ENCODE data around the gene PTPRN2. TPM values are rescaled to one million over a fixed set of nuclear protein-coding genes. Genes with fewer than 3 reads are reported as not detected.

Gene PTPRN2
- total and polyA plus RNA-seq, 2 of the 13 experiments (the other 11 are each of a cell fraction or from before 2014, with no cell fraction given), result 2.5 to 24.2 TPM

DNA sequence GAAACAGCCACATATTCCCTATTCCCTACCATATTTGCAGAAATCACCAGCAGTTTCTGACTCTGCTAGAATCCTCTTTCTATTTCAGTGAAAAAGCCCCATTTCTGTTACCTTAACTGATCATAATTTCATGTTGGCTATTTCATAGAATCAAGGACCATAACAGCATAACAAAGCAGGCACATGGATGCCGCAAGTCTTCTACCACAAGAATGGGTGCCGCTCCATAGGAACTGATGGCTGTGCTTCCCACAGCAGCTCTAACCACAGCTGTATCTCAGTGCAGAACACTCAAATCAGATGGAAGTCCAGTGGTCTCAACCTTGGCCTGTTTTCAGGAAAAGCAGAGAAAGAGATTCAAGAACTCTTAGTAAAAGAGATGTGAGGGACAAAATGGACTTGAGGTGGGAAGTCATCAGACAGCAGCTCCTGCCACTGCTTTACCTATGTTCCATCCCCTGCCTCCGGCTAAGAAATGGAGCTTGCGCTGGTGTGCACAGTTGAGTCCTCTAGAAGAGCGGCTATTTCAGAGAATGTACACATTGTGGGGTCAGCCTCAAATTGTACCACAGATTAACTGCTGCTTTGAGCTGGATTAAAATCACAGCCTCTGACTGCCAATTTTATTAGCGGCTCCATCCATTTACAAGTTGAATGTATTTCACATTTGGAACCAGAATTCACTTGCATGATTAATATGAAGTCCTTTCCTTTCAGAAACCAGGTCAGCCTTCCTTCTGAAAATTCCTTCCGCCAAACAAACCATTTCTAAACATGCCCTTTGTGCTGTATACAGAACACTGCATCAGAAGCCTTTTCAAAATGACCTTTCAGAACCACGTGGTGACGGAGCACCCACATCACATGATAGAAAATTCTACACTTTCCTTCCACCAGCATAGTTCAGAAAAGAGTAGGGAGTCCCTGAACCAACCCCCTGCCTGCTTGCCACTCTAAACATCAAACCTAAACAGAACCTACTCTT, 7.7 kb downstream of the PTPRN2 start (continued):
- TF ChIP-seq, protein P1, sequence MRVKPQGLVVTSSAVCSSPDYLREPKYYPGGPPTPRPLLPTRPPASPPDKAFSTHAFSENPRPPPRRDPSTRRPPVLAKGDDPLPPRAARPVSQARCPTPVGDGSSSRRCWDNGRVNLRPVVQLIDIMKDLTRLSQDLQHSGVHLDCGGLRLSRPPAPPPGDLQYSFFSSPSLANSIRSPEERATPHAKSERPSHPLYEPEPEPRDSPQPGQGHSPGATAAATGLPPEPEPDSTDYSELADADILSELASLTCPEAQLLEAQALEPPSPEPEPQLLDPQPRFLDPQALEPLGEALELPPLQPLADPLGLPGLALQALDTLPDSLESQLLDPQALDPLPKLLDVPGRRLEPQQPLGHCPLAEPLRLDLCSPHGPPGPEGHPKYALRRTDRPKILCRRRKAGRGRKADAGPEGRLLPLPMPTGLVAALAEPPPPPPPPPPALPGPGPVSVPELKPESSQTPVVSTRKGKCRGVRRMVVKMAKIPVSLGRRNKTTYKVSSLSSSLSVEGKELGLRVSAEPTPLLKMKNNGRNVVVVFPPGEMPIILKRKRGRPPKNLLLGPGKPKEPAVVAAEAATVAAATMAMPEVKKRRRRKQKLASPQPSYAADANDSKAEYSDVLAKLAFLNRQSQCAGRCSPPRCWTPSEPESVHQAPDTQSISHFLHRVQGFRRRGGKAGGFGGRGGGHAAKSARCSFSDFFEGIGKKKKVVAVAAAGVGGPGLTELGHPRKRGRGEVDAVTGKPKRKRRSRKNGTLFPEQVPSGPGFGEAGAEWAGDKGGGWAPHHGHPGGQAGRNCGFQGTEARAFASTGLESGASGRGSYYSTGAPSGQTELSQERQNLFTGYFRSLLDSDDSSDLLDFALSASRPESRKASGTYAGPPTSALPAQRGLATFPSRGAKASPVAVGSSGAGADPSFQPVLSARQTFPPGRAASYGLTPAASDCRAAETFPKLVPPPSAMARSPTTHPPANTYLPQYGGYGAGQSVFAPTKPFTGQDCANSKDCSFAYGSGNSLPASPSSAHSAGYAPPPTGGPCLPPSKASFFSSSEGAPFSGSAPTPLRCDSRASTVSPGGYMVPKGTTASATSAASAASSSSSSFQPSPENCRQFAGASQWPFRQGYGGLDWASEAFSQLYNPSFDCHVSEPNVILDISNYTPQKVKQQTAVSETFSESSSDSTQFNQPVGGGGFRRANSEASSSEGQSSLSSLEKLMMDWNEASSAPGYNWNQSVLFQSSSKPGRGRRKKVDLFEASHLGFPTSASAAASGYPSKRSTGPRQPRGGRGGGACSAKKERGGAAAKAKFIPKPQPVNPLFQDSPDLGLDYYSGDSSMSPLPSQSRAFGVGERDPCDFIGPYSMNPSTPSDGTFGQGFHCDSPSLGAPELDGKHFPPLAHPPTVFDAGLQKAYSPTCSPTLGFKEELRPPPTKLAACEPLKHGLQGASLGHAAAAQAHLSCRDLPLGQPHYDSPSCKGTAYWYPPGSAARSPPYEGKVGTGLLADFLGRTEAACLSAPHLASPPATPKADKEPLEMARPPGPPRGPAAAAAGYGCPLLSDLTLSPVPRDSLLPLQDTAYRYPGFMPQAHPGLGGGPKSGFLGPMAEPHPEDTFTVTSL (CRISPR knock-in tag; IDR thresholded peaks at IDR 0.05; ENCODE audit: borderline replicate concordance), result peak; percentile 73; the same call in 1 of the 2 replicates
- TF ChIP-seq RXRB (CRISPR knock-in tag; IDR thresholded peaks at IDR 0.05; ENCODE audit: borderline replicate concordance) (peak; percentile 81), ZNF567 (CRISPR knock-in tag; IDR thresholded peaks at IDR 0.05; ENCODE audit: borderline replicate concordance) (peak; percentile 80), TOPORS (CRISPR knock-in tag; IDR thresholded peaks at IDR 0.05) (no peak), ZNF17 (CRISPR knock-in tag; IDR thresholded peaks at IDR 0.05) (no peak), ZNF12 (CRISPR knock-in tag; IDR thresholded peaks at IDR 0.05) (no peak), PRPF4 (IDR thresholded peaks at IDR 0.05; ENCODE audit: low read depth, low read length, poor library complexity, severe bottlenecking) (no peak), XRCC5 (optimal IDR thresholded peaks at IDR 0.05; ENCODE audit: low read length) (no peak), GFI1 (CRISPR knock-in tag; IDR thresholded peaks at IDR 0.05; ENCODE audit: borderline replicate concordance) (peak; percentile 57), ZNF629 (CRISPR knock-in tag; conservative IDR thresholded peaks at IDR 0.05) (no peak), RAD51 (IDR thresholded peaks at IDR 0.05; ENCODE audit: borderline replicate concordance) (peak; percentile 73), ZSCAN31 (CRISPR knock-in tag; IDR thresholded peaks at IDR 0.05; ENCODE audit: low read depth) (no peak), NCOA5 (CRISPR knock-in tag; IDR thresholded peaks at IDR 0.05) (no peak)
- TF ChIP-seq, protein P2, sequence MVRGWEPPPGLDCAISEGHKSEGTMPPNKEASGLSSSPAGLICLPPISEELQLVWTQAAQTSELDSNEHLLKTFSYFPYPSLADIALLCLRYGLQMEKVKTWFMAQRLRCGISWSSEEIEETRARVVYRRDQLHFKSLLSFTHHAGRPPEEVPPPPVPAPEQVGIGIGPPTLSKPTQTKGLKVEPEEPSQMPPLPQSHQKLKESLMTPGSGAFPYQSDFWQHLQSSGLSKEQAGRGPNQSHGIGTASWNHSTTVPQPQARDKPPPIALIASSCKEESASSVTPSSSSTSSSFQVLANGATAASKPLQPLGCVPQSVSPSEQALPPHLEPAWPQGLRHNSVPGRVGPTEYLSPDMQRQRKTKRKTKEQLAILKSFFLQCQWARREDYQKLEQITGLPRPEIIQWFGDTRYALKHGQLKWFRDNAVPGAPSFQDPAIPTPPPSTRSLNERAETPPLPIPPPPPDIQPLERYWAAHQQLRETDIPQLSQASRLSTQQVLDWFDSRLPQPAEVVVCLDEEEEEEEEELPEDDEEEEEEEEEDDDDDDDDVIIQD (CRISPR knock-in tag; IDR thresholded peaks at IDR 0.05; ENCODE audit: low read depth), result peak; percentile 73; the same call in 1 of the 2 replicates
- TF ChIP-seq, protein P3, sequence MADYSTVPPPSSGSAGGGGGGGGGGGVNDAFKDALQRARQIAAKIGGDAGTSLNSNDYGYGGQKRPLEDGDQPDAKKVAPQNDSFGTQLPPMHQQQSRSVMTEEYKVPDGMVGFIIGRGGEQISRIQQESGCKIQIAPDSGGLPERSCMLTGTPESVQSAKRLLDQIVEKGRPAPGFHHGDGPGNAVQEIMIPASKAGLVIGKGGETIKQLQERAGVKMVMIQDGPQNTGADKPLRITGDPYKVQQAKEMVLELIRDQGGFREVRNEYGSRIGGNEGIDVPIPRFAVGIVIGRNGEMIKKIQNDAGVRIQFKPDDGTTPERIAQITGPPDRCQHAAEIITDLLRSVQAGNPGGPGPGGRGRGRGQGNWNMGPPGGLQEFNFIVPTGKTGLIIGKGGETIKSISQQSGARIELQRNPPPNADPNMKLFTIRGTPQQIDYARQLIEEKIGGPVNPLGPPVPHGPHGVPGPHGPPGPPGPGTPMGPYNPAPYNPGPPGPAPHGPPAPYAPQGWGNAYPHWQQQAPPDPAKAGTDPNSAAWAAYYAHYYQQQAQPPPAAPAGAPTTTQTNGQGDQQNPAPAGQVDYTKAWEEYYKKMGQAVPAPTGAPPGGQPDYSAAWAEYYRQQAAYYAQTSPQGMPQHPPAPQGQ (CRISPR knock-in tag; IDR thresholded peaks at IDR 0.05; ENCODE audit: borderline replicate concordance), result no peak
- TF ChIP-seq, protein P4, sequence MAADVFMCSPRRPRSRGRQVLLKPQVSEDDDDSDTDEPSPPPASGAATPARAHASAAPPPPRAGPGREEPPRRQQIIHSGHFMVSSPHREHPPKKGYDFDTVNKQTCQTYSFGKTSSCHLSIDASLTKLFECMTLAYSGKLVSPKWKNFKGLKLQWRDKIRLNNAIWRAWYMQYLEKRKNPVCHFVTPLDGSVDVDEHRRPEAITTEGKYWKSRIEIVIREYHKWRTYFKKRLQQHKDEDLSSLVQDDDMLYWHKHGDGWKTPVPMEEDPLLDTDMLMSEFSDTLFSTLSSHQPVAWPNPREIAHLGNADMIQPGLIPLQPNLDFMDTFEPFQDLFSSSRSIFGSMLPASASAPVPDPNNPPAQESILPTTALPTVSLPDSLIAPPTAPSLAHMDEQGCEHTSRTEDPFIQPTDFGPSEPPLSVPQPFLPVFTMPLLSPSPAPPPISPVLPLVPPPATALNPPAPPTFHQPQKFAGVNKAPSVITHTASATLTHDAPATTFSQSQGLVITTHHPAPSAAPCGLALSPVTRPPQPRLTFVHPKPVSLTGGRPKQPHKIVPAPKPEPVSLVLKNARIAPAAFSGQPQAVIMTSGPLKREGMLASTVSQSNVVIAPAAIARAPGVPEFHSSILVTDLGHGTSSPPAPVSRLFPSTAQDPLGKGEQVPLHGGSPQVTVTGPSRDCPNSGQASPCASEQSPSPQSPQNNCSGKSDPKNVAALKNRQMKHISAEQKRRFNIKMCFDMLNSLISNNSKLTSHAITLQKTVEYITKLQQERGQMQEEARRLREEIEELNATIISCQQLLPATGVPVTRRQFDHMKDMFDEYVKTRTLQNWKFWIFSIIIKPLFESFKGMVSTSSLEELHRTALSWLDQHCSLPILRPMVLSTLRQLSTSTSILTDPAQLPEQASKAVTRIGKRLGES (CRISPR knock-in tag; IDR thresholded peaks at IDR 0.05; ENCODE audit: borderline replicate concordance), result 0 out of 2 replicates have a peak, but pooled peaks have one; percentile 60
